ENCODE data around the gene SULF2.

DNA sequence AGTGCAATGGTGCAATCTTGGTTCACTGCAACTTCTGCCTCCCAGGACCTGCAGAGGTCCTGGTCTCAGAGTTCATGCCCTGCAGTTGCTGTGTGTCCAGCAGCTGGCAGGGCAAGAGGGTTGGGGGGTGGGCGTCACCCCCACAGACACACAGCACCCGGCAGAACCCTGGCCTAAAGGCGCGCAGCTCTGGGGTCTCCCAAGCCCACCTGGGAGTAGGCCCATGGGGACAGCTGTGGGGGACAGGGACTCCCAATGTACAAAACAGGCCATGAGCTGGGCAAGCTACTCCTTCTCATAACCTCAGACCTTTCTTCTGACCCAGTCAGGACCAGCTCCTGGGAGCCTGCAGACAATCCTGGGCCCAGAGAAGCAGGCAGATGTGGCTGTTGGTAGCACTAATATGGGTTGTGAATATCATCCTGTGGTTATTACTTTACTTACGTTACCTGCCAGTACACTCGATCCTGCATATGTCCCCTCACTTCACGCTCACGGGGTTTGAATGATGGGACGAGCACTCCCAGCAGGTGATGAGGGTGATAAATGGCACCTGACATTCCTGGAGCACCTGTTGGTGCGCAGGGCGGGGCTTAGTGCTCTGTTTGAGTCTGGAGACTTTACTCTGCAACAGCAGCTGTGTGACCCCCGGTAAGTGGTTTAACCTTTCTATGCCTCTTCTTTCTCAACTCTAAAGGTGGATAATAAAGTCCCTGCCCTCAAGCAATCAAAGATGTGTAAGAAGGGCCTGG lies 39.9 kb upstream of the SULF2 start:
- TF ChIP-seq, protein P1, sequence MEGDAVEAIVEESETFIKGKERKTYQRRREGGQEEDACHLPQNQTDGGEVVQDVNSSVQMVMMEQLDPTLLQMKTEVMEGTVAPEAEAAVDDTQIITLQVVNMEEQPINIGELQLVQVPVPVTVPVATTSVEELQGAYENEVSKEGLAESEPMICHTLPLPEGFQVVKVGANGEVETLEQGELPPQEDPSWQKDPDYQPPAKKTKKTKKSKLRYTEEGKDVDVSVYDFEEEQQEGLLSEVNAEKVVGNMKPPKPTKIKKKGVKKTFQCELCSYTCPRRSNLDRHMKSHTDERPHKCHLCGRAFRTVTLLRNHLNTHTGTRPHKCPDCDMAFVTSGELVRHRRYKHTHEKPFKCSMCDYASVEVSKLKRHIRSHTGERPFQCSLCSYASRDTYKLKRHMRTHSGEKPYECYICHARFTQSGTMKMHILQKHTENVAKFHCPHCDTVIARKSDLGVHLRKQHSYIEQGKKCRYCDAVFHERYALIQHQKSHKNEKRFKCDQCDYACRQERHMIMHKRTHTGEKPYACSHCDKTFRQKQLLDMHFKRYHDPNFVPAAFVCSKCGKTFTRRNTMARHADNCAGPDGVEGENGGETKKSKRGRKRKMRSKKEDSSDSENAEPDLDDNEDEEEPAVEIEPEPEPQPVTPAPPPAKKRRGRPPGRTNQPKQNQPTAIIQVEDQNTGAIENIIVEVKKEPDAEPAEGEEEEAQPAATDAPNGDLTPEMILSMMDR (conservative IDR thresholded peaks at IDR 0.05) = no peak
- no peak for TF ChIP-seq EZH2 (IDR thresholded peaks at IDR 0.05; ENCODE audit: low read depth)

Data from PC-9 (cell line).